ENCODE data around the gene CRIP3. TPM values are rescaled to one million over a fixed set of nuclear protein-coding genes. Genes with fewer than 3 reads are reported as not detected.

Gene CRIP3
- total and polyA plus RNA-seq, 2 donors: 1.1 to 3.9 TPM

DNA sequence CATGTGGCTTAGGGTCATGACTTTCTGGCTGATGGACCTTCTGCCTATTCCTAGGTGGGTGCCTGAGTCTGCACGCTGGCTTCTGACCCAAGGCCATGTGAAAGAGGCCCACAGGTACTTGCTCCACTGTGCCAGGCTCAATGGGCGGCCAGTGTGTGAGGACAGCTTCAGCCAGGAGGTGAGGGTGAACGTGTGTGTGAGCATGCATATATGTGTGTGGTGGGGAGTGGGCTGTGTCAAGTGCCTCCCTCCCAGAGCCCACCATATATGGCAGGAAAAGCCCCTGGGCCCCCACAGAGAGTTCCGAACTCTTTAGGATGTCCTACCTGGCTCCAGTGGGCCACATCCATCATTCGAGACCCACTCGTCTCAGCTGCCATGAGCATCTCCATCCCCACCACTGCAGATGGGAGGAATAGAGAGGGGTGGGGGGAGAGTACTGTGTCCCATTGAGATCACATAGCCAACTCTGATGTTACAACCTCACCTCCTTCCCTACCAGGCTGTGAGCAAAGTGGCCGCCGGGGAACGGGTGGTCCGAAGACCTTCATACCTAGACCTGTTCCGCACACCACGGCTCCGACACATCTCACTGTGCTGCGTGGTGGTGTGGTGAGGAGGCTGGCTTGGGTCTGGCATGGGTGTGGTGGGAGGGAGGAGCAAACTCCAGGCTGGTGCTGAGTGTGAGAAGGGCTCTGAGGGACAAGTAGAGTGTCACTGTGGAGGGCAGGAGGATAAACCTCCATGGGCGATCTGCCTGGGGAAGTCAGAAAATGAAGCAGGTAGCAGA is 7.3 kb downstream of the CRIP3 start:
- no peaks in the 10 kb centered on the region for H3K4me1 ChIP-seq (ENCODE audit: insufficient read depth)
- DNase-seq (ENCODE audit: extremely low spot score): no peak
- no peak overlapping the region for H3K27ac ChIP-seq (ENCODE audit: low read depth)
- no peaks in the 10 kb centered on the region for H3K36me3 ChIP-seq (ENCODE audit: insufficient read depth)
- 89% methylated on average over 15 of the region's 15 CpGs for WGBS
- H3K4me3 ChIP-seq (ENCODE audit: low read depth, low read length): no peak overlapping the region

DNA sequence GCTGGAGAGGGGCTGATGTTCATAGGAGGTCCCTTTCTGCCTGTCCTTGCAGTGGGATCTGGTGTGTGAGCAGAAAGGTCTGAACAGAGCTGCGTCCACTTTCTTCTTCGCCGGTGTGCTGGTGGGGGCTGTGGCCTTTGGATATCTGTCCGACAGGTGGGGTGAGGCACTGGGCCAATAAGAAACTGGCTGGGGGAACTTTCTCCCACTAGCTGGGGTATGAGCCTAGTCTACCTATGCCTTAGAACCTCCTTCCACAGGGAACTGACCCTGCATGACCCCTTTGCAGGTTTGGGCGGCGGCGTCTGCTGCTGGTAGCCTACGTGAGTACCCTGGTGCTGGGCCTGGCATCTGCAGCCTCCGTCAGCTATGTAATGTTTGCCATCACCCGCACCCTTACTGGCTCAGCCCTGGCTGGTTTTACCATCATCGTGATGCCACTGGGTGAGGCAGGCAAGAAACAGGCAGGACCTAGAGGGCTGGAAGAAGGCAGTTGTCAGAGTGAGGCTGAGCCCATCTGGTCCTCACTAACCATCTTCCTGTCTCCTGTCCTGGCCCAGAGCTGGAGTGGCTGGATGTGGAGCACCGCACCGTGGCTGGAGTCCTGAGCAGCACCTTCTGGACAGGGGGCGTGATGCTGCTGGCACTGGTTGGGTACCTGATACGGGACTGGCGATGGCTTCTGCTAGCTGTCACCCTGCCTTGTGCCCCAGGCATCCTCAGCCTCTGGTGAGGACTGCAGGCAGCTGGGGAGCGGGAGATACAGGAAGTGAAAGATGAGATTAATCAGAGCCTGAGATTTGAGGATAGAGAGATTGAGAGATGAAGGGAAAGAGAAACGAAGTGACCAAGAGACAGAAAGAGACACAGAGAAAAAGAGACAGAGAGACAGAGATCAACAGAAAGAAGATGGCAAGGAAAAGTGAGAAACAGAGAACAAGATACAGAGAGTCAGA is 9.0 kb downstream of the CRIP3 start:
- no peaks in the 10 kb centered on the region for H3K4me1 ChIP-seq (ENCODE audit: insufficient read depth)
- no peak for DNase-seq (ENCODE audit: extremely low spot score)
- no peak overlapping the region for H3K27ac ChIP-seq (ENCODE audit: low read depth)
- H3K36me3 ChIP-seq (ENCODE audit: insufficient read depth): no peaks in the 10 kb centered on the region
- 74% methylated on average over 18 of the region's 18 CpGs for WGBS
- H3K4me3 ChIP-seq (ENCODE audit: low read depth, low read length): no peak overlapping the region

DNA sequence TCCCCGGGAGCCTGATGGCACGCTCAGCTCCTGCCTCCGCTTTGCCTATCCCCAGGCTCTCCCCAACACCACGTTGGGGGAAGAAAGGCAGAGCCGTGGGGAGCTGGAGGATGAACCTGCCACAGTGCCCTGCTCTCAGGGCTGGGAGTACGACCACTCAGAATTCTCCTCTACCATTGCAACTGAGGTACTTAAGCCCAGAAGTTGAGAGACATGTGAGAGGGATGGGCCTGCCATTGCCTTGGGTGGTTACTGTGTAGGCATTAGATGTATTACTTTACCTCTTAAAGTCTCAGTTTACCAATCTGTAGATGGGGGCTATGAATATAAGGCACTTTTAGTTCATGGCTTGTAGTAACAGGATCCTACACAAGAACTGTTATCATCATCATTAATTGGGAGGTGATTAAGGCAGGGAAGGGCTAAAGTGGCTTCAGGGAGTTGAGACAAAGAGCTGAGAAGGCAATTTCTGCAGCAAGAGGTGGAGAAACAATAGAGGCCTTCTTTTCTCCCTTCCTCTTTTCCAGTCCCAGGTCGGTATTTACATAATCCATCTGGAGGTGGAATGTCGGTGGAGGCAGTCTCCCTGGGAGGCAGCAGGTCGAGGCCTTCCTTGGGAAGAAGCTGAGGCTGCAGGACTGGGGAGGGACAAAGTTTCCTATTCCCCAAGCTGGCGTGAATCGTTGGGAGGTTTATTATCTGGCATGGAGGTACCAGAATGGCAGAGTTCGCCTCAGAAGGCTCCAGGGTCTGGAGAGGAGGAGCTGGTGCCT is 9.9 kb downstream of the CRIP3 start:
- Histone ChIP-seq H3K27ac (ENCODE audit: low read depth) (no peak overlapping the region), H3K4me3 (ENCODE audit: low read depth, low read length) (no peak overlapping the region), H3K36me3 (ENCODE audit: insufficient read depth) (no peaks in the 10 kb centered on the region), H3K4me1 (ENCODE audit: insufficient read depth) (no peaks in the 10 kb centered on the region)
- WGBS: 72% methylated on average over 12 of the region's 12 CpGs
- DNase-seq (ENCODE audit: extremely low spot score): no peak

DNA sequence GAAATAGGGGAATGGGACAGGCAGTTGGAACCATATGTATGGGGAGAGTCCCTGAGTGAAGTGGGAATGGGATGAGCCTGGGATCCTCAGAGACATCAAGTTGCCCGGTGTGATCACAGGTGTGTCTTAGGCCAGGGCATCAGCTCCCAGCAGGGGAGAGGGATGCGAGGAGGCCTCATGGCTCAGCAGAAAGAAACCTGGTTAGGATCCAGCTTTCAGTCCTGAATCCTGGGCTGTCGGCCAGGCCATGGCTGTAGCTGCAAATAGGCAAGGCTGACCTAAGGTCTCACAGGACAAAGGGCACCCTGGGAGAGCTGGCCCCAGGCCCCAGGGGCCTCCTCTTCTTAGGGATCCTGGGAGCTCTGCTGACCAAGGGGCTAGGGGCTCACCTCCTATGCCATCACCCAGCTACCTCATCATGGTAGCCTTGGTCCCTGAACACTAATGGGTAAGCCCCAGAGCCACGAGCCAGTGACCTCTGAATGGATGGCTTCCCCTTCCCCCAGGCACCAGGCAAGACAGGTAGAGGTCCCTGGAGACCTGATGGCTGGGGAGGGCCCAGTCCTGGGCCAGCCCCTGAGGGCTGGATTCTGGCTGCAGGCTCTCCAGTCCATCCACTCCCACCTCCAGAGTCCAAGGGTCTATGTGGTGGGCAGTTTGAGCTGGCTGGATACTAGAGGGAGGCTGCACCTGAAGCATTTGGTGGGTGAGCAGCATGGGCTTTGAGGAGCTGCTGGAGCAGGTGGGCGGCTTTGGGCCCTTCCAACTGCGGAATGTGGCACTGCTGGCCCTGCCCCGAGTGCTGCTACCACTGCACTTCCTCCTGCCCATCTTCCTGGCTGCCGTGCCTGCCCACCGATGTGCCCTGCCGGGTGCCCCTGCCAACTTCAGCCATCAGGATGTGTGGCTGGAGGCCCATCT is 10.7 kb downstream of the CRIP3 start, which contains the start of gene SLC22A7:
SLC22A7 (plus strand) TSS at position 617 of the 921 bp plus-strand sequence; CDS start at position 716, 99 bp downstream.
- H3K4me3 ChIP-seq (ENCODE audit: low read depth, low read length): no peak within 1 kb of the TSS
- WGBS: 70% methylated on average over 10 of the region's 10 CpGs
- no peak for DNase-seq (ENCODE audit: extremely low spot score)
- no peaks in the 10 kb centered on the region for H3K36me3 ChIP-seq (ENCODE audit: insufficient read depth)
- no peaks in the 10 kb centered on the region for H3K4me1 ChIP-seq (ENCODE audit: insufficient read depth)
- H3K27ac ChIP-seq (ENCODE audit: low read depth): no peak within 1 kb of the TSS

DNA sequence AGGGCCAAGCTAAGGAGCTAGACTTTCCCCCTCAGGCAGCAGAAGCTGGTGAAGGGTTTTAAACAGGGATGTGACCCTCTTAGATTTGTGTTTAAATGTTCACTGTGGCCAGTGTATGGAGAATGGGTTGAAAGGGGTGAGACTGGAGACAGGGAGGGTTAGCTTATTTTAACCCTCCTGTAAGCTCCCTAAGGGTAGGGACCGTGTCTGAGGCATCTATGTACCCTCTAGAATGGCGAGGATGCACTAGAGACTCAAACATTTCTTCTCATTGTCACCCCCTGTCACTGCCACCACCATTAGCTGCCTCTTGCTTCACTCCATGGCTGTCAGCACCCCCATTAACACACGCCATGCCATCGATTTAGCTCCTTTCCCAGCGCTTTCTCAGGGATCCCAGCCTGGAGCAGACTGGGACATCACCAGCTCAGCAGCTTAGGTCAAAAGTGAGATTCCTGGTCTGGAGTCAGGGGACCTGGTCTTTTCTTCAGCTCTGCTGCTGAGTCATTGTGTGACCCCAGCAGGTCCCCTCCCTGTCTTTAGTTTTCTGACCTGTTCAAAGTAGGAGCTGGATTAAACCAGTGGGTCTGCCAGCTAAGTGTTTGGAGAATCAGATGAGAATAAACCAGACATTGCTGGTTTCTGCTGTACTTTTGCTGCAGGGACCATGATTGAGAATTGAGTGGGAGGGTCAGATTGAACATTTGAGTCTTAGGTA is 11.7 kb downstream of the CRIP3 start:
- WGBS: 84% methylated on average over 5 of the region's 5 CpGs
- no peaks in the 10 kb centered on the region for H3K4me1 ChIP-seq (ENCODE audit: insufficient read depth)
- H3K4me3 ChIP-seq (ENCODE audit: low read depth, low read length): no peak overlapping the region
- no peak overlapping the region for H3K27ac ChIP-seq (ENCODE audit: low read depth)
- DNase-seq (ENCODE audit: extremely low spot score): no peak
- no peaks in the 10 kb centered on the region for H3K36me3 ChIP-seq (ENCODE audit: insufficient read depth)

DNA sequence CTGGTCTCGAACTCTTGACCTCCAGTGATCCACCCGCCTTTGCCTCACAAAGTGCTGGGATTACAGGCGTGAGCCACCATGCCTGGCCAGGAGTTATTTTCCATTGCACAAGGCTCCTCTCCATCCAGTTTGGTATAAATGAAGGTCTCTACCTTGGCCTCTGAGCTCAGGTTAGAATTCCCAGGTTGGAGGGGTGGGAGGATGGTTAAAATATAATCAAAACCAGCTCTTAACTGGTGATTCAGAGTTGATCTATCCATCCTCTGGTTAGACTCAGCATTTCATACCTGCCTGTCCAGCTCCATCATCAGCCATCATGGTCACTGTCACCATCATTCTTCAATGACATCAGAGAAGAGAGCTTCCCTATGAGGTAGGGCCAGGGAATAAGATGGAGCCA is 13.2 kb downstream of the CRIP3 start:
- no peak for DNase-seq (ENCODE audit: extremely low spot score)
- Histone ChIP-seq H3K27ac (ENCODE audit: low read depth) (no peak overlapping the region), H3K4me1 (ENCODE audit: insufficient read depth) (no peaks in the 10 kb centered on the region), H3K36me3 (ENCODE audit: insufficient read depth) (no peaks in the 10 kb centered on the region), H3K4me3 (ENCODE audit: low read depth, low read length) (no peak overlapping the region)
- 87% methylated on average over 3 of the region's 3 CpGs for WGBS

DNA sequence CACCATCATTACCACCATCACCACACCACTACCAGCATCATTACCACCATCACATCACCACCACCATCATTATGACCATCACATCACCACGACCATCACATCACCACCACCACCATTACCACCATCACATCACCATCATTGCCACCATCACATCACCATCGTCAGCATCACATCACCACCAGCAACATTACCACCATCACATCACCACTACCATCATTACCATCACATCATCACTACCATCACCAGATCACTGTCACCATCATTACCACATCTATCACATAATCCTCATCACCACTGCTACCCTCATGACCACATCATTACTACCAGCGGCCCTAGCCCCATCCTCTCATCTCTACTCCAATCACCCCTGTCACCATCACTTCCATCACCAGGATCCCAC is 14.1 kb downstream of the CRIP3 start:
- WGBS: 87% methylated on average over 3 of the region's 3 CpGs
- Histone ChIP-seq H3K4me3 (ENCODE audit: low read depth, low read length) (no peak overlapping the region), H3K36me3 (ENCODE audit: insufficient read depth) (no peaks in the 10 kb centered on the region), H3K27ac (ENCODE audit: low read depth) (no peak overlapping the region), H3K4me1 (ENCODE audit: insufficient read depth) (no peaks in the 10 kb centered on the region)
- no peak for DNase-seq (ENCODE audit: extremely low spot score)

DNA sequence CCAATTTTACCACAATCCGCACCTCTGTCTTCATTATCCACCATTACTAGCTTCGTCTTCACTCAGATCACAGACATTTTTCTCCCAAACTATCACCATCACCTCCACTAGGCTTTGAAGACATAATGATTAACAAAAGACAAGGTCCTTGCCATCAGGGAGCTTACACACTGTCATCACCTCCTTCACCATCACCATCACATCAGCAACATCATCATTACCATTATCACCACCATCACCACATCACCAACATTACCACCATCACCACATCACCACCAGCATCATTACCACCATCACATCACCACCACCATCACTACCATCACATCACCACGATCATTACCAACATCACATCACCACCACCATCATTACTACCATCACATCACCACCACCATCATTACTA is 14.9 kb downstream of the CRIP3 start:
- Histone ChIP-seq H3K4me1 (ENCODE audit: insufficient read depth) (no peaks in the 10 kb centered on the region), H3K4me3 (ENCODE audit: low read depth, low read length) (no peak overlapping the region), H3K36me3 (ENCODE audit: insufficient read depth) (no peaks in the 10 kb centered on the region), H3K27ac (ENCODE audit: low read depth) (no peak overlapping the region)
- WGBS: 95% methylated on average over 3 of the region's 3 CpGs
- no peak for DNase-seq (ENCODE audit: extremely low spot score)

DNA sequence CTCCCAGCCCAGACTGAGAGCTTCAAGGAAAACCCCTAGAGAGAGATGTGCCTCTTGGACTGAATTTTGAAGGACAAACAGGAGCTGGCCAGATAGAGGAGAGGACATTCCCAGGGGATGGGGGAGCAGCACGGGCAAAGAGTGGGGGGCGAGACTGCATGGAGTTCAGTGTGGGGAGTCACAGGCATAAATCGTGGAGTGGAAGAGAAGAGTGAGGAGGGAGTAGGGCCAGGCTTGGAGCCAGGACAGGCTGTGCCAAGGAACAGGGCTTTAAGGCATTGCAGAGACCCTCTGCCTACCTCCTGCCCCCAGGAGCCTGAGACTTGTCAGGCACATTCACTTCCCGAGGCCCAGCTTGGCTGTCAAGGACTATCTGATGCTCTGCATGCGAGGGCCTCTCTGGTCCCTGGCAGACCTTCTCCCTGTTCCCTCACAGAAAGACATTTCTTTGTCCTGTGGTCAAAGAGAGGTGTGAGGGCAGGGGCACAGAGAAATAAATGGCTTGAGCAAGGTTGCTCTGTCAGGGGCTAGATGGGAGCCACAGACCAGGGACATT is 15.8 kb downstream of the CRIP3 start:
- no peak overlapping the region for H3K27ac ChIP-seq (ENCODE audit: low read depth)
- WGBS: 78% methylated on average over 5 of the region's 5 CpGs
- no peak overlapping the region for H3K4me3 ChIP-seq (ENCODE audit: low read depth, low read length)
- no peaks in the 10 kb centered on the region for H3K4me1 ChIP-seq (ENCODE audit: insufficient read depth)
- DNase-seq (ENCODE audit: extremely low spot score): no peak
- H3K36me3 ChIP-seq (ENCODE audit: insufficient read depth): no peaks in the 10 kb centered on the region

DNA sequence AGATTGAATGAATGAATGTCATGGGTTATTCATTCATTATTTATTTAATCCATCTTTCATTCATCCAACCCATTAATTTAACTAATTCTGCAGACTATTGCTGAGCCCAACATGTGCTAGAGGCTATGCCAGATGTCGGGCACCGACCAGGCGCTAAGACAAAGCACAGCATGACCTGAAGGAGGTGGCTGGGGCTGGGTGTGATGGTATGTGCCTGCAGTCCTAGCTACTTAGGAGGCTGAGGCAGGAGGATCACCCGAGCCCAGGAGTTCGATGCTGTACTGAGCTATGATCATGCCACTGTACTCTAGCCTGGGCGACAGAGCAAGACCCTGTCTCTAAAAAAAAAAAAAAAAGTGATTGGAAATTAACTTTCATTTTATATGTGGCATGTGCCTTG is 16.3 kb downstream of the CRIP3 start:
- H3K27ac ChIP-seq (ENCODE audit: low read depth): no peak overlapping the region
- no peak for DNase-seq (ENCODE audit: extremely low spot score)
- WGBS: 93% methylated on average over 6 of the region's 6 CpGs
- H3K4me1 ChIP-seq (ENCODE audit: insufficient read depth): no peaks in the 10 kb centered on the region
- H3K4me3 ChIP-seq (ENCODE audit: low read depth, low read length): no peak overlapping the region
- no peaks in the 10 kb centered on the region for H3K36me3 ChIP-seq (ENCODE audit: insufficient read depth)

DNA sequence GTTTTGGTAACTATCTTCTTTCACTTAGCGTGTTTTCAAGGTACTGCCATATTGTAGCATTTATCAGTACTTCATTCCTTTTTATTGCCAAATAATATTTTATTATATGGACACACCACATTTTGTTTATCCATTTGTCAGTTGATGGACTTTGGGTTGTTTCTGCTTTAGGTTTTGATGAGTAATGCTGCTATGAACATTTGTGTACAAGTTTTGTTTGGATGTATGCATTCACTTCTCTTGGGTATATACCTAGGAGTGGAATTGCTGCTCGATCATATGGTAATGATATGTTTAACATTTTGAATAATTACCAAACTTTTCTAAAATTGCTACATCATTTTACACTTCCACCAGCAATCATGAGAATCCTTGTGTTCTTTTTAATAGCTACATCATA is 16.9 kb downstream of the CRIP3 start:
- 85% methylated on average over 2 of the region's 2 CpGs for WGBS
- no peak overlapping the region for H3K4me3 ChIP-seq (ENCODE audit: low read depth, low read length)
- H3K36me3 ChIP-seq (ENCODE audit: insufficient read depth): no peaks in the 10 kb centered on the region
- H3K27ac ChIP-seq (ENCODE audit: low read depth): no peak overlapping the region
- no peaks in the 10 kb centered on the region for H3K4me1 ChIP-seq (ENCODE audit: insufficient read depth)
- no peak for DNase-seq (ENCODE audit: extremely low spot score)

DNA sequence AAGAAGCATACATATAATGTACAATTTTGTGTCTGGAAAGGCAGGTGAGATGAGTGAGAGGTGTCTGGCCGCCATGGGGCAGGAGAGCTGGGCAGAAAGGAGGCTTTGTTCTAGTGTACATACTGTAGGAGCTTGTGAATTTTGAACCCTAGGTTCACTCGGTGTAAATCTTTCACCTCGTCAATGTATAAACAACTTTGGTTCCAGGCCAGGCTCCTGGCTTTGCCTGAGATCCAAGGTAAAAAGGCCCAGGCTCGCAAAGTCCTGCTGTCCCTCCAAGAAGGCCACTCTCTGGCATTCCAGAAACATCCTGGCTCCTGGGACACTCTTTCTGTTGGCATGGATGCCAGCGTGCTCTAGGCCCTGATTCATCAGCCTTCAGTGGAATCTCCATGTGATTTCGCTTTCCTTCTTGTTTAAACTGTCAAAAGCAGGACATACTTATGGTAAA is 17.7 kb downstream of the CRIP3 start:
- H3K36me3 ChIP-seq (ENCODE audit: insufficient read depth): no peaks in the 10 kb centered on the region
- 70% methylated on average over 6 of the region's 6 CpGs for WGBS
- DNase-seq (ENCODE audit: extremely low spot score): no peak
- H3K4me1 ChIP-seq (ENCODE audit: insufficient read depth): no peaks in the 10 kb centered on the region
- H3K4me3 ChIP-seq (ENCODE audit: low read depth, low read length): no peak overlapping the region
- no peak overlapping the region for H3K27ac ChIP-seq (ENCODE audit: low read depth)

Data from urinary bladder (tissue), 4 donors.